Activated naive CD8-positive, alpha-beta T cell (primary cell): ENCODE results near the gene GCNA.
"Not testable (repeated sequence)": the region's sequence is repeated elsewhere in the genome, so short reads cannot be mapped to it uniquely, and the experiment has no call there.

ENCODE experiments used
- H3K27ac Mint-ChIP-seq: one replicate; pipeline ENCODE4 v1.8.0; 2021; ENCODE audit warnings: mixed read lengths
- H3K27me3 Mint-ChIP-seq: one replicate; pipeline ENCODE4 v1.8.0; 2021; ENCODE audit warnings: mixed read lengths
- H3K36me3 Mint-ChIP-seq: one replicate; pipeline ENCODE4 v1.8.0; 2021; ENCODE audit warnings: mixed read lengths
- H3K4me1 Mint-ChIP-seq: one replicate; pipeline ENCODE4 v1.8.0; 2021; ENCODE audit warnings: low read depth, mixed read lengths
- H3K4me3 Mint-ChIP-seq: one replicate; pipeline ENCODE4 v1.8.0; 2021; ENCODE audit warnings: mild to moderate bottlenecking, mixed read lengths
- H3K9me3 Mint-ChIP-seq: one replicate; pipeline ENCODE4 v1.8.0; 2021; ENCODE audit warnings: low read depth, mixed read lengths

The GCNA gene

DNA sequence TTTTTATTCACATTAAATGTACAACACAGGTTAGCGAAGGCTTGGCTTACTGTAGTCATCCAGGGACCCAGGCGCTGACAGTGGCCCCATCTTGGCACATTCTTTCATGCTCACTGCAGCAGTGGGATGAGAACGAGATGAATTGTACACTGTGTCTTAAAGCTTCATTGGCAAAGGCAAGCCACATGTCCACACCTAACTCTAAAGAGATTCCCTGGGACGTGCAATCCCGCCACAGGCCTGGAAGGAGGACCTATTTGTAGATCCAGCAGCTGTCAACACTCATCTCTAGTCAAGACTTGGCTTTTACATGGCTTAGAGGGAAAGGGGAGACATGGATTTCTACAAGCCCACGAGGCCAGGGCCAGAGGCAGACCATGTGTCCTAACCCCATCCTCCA, 56.1 kb downstream of the GCNA start:
- no peak overlapping the region for H3K4me3 Mint-ChIP-seq
- no peak overlapping the region for H3K27ac Mint-ChIP-seq
- H3K4me1 Mint-ChIP-seq = peaks cover 19% of the 10 kb centered on the region
- H3K27me3 Mint-ChIP-seq = no peaks in the 10 kb centered on the region
- H3K36me3 Mint-ChIP-seq = no peaks in the 10 kb centered on the region
- H3K9me3 Mint-ChIP-seq = no peaks in the 10 kb centered on the region

DNA sequence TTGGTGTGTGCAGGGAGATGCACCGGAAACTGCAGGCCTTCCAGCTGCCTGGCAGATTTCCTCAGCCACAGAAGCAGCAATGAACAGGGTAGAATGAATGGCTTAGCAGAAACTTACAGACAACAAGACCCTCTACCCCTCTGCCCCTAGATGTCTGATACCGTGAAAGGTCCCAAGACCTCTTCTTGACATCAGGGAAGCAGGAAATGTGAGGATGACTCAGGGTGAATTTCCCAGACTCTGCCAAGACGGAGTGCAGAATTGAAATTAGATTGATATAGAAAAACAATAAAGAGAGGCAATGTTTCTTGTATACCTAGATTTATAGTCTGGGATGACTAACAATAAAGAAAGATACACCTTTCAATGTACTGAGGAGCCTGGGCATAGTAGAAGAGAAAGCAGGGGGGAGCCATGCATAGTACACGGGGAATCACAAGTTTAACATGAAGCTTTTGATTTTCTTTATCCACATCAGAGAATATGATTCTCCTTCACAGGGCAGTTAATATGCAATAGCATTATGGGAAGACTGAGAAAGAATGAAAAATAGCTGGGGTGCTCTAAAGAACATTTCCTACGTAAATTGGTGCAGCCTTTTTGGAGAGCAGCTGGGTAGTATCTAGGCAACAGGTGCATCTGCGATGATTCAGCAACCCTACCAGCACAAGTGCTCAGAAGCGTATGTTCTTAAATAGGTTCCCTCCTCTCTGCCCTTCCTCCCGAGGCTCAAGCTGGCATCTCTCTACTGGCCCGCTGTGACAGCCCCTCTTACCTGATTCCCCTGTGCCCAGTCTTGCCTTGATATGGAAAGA, 58.4 kb downstream of the GCNA start:
- Mint-ChIP-seq H3K36me3 (no peaks in the 10 kb centered on the region), H3K27ac (peak overlapping the region; percentile 91), H3K9me3 (no peaks in the 10 kb centered on the region), H3K27me3 (no peaks in the 10 kb centered on the region), H3K4me1 (peaks cover 18% of the 10 kb centered on the region), H3K4me3 (peak overlapping the region; percentile 12)

DNA sequence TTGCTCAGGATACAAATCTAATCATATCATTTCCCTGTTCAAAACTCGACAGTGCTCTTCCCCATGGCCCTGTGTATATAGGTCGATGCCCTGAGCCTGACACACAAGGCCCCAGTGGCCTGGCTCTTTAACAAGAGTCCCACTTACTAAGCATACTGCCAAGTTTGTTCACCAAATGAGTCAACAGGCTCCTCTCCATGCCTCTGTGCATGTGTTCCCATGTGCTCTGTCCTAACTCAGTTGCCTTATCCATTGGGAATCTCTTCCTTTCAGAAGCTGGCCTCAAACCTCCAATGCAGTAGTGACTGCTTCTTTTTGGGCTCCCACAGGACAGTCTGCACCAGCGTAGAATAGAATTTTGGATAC, 59.0 kb downstream of the GCNA start:
- H3K27ac Mint-ChIP-seq = peak overlapping the region; percentile 91
- no peaks in the 10 kb centered on the region for H3K36me3 Mint-ChIP-seq
- no peak overlapping the region for H3K4me3 Mint-ChIP-seq
- no peaks in the 10 kb centered on the region for H3K9me3 Mint-ChIP-seq
- H3K4me1 Mint-ChIP-seq = peaks cover 18% of the 10 kb centered on the region
- H3K27me3 Mint-ChIP-seq = no peaks in the 10 kb centered on the region

DNA sequence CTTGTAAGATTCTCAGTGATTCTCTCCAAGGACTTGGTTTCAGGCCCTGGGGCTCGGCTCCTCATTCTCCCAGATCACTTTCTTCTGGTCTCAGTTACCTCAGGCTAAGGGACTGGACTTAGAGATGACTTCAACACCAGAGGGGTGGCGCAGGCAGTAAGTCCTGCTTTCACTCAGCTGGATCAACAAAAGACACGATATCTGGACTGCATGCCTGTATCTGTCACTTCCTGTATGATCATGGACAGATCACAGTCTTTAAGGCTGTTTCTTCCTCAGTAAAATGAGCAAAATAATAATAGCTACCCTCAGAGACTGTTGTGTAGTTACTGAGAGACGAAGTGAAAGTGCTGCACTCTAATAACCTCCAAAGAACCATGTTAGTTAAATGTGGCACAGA, 59.6 kb downstream of the GCNA start:
- Mint-ChIP-seq H3K9me3 (no peaks in the 10 kb centered on the region), H3K27ac (no peak overlapping the region), H3K27me3 (no peaks in the 10 kb centered on the region), H3K4me1 (peaks cover 18% of the 10 kb centered on the region), H3K36me3 (no peaks in the 10 kb centered on the region), H3K4me3 (no peak overlapping the region)

DNA sequence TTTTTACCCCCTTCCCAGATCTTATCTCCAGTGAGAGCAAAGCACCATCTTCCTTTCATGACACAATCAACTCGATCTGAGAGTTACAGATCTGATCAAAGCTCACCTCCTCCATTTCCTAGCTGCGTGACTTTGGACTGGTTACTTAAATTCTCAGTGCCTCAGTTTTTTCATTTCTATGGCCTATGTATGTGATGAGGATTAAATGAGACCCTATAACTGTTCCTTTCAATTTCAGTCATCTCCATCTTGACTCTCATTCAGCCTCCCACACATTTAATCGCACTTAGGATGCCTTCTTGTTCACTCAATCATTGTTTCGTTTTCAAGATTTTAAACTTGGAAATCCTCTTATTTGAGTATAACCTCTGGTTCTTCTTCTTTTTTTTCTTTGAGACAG, 60.2 kb downstream of the GCNA start:
- Mint-ChIP-seq H3K9me3 (no peaks in the 10 kb centered on the region), H3K4me3 (no peak overlapping the region), H3K4me1 (peaks cover 18% of the 10 kb centered on the region), H3K36me3 (no peaks in the 10 kb centered on the region), H3K27me3 (no peaks in the 10 kb centered on the region), H3K27ac (no peak overlapping the region)

DNA sequence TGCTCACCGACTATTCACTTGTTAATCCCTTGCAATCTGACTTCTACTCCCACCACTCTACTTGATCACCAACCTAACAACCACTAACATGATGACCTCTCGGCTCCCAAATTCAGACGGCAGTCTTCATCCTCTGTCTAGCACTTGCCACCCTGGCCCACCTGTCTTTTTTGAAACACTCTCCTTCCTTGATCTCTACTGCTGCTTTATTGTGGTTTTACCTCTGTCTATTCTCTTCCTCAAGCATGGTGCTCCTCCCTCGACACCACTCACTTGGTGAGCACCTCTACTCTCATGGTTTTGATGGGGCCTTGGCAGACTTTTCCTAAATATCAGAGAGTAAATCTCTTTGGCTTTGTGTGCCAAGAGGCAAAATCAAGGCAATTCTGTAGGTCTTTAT, 61.8 kb downstream of the GCNA start:
- no peak overlapping the region for H3K27ac Mint-ChIP-seq
- no peaks in the 10 kb centered on the region for H3K9me3 Mint-ChIP-seq
- peaks cover 18% of the 10 kb centered on the region for H3K4me1 Mint-ChIP-seq
- no peaks in the 10 kb centered on the region for H3K27me3 Mint-ChIP-seq
- no peaks in the 10 kb centered on the region for H3K36me3 Mint-ChIP-seq
- no peak overlapping the region for H3K4me3 Mint-ChIP-seq

DNA sequence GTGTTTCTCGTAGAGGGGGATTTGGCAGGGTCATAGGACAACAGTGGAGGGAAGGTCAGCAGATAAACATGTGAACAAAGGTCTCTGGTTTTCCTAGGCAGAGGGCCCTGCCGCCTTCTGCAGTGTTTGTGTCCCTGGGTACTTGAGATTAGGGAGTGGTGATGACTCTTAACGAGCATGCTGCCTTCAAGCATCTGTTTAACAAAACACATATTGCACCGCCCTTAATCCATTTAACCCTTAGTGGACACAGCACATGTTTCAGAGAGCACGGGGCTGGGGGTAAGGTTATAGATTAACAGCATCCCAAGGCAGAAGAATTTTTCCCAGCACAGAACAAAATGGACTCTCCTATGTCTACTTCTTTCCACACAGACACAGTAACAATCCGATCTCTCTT, 66.2 kb downstream of the GCNA start:
- H3K27me3 Mint-ChIP-seq, H3K9me3 Mint-ChIP-seq, H3K27ac Mint-ChIP-seq, H3K4me1 Mint-ChIP-seq, H3K36me3 Mint-ChIP-seq, H3K4me3 Mint-ChIP-seq: not testable (repeated sequence)

DNA sequence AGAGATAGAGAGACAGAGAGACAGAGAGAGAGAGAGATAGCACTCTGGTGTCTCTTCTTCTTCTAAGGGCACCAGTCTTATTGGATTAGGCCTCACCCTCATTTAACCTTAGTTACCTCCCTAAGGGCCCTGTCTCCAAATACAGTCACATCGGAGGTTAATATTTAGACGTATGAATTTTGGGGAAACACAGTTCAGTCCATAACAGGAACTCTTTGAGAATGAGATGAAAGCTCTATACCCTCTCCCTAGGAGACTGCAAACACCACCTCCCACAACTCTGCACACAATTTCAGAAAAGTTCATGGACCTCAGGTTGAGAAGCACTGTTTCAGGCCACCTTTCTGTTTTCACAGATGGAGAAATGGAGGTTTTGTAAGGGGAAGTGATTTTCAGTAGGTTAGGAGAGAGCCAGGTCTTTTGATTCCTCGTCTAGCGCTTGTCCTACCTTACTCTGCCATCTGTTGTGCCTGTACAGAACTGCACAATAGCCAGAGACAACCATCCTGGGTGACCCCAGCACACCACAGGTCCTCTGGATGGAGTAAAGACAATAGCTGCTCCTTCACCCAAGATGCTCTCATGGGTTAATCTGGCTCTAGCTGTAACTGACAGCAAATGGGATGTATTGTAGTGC, 72.2 kb downstream of the GCNA start:
- Mint-ChIP-seq H3K9me3 (no peaks in the 10 kb centered on the region), H3K27ac (no peak overlapping the region), H3K36me3 (no peaks in the 10 kb centered on the region), H3K27me3 (no peaks in the 10 kb centered on the region), H3K4me1 (peaks cover 21% of the 10 kb centered on the region), H3K4me3 (no peak overlapping the region)

DNA sequence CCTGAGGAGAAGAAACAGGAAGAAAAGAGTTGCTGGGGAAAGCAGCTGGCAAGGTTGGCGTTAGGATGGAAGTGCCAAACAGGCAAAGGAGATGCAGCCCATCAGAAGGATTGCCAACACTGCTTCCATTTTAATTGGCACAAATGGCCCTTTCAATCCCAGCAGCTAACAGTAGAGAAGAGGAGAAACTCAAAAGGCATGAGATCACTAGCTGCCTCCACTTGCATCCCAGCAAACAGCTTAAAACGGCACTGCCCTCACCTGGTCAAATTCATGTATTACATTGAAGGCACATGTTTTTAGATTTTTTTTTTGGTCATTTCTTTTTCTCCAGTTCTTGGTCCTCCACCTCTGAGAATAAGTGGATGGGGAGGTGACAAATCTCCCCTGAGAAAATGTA, 74.2 kb downstream of the GCNA start:
- no peaks in the 10 kb centered on the region for H3K27me3 Mint-ChIP-seq
- H3K4me3 Mint-ChIP-seq = no peak overlapping the region
- H3K9me3 Mint-ChIP-seq = no peaks in the 10 kb centered on the region
- H3K4me1 Mint-ChIP-seq = peaks cover 24% of the 10 kb centered on the region
- no peak overlapping the region for H3K27ac Mint-ChIP-seq
- H3K36me3 Mint-ChIP-seq = no peaks in the 10 kb centered on the region

DNA sequence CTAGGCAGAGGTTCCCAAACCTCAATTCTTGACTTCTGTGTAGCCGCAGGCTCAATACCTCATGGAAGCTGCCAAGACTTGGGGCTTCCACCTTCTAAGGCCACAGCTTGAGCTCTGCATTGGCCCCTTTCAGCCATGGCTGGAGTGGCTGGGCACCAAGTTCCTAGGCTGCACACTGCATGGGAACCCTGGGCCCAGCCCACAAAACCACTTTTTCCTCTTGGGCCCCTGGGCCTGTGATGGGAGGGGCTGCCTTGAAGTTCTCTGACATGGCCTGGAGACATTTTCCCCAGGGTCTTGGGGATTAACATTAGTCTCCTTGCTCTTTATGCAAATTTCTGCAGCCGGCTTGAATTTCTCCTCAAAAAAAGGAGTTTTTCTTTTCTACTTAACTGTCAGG, 75.1 kb downstream of the GCNA start:
- Mint-ChIP-seq H3K36me3 (no peaks in the 10 kb centered on the region), H3K4me3 (no peak overlapping the region), H3K27me3 (no peaks in the 10 kb centered on the region), H3K9me3 (no peaks in the 10 kb centered on the region), H3K4me1 (peaks cover 24% of the 10 kb centered on the region), H3K27ac (no peak overlapping the region)

DNA sequence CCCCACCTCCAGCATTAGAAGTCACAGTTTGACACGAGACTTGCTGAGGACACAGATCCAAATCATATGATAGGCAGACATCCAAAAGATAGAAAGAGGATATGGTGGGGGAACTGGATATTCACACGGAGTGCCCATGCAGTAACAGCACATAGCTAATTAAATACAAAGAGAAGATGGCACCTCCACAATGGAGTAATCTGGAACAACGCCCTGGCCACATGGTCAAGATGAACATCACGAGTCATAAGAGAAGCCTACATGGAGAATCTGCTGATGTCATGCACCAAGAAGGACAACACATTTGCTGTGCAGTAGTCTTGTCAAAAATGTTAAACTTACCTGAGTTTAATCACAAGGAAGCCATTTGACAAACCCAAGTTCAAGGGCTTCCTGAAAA, 79.0 kb downstream of the GCNA start:
- Mint-ChIP-seq H3K9me3 (no peaks in the 10 kb centered on the region), H3K4me1 (peaks cover 6% of the 10 kb centered on the region), H3K36me3 (no peaks in the 10 kb centered on the region), H3K4me3 (no peak overlapping the region), H3K27ac (no peak overlapping the region), H3K27me3 (no peaks in the 10 kb centered on the region)

DNA sequence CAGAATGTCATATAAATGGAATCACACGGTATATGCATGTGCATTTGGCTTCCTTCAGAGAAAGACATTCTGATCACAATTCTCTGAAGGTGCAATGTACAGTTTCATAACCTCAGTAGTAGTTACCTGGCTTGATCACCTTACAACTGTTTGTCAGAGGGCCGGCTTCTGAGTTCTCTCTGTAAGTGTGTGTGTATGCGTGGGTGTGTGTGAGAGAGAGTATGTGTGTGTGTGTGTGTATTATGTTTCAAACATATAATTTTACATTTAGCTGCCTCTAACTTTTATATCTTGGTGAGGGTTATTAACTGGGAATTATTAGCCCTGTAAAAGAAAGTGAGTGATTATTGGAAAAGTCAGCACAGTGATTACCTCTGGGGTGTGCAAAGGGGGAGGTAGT, 81.1 kb downstream of the GCNA start:
- Mint-ChIP-seq H3K4me3 (no peak overlapping the region), H3K4me1 (peaks cover 18% of the 10 kb centered on the region), H3K9me3 (no peaks in the 10 kb centered on the region), H3K36me3 (no peaks in the 10 kb centered on the region), H3K27me3 (no peaks in the 10 kb centered on the region), H3K27ac (no peak overlapping the region)

DNA sequence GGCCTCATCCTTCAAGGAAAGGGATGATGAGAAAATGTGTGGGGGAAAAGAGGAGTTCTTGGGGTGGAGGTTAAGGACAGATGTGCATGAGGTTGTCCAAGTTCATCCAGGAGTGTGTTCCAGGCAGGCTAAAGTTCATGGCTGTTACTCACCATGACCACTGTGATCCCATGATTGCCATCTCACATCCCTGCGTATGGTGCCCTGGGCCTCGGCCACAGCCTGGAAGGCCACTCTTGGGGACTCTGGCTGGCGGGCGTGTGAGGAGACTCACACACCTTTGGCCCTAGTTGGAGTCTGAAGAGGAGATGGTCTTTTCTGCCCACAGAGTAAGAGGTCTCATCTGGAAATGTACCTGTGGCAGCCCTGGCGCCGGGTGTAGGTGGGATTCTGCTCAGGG, 81.7 kb downstream of the GCNA start:
- Mint-ChIP-seq H3K27me3 (no peaks in the 10 kb centered on the region), H3K9me3 (no peaks in the 10 kb centered on the region), H3K4me1 (peaks cover 18% of the 10 kb centered on the region), H3K27ac (no peak overlapping the region), H3K36me3 (no peaks in the 10 kb centered on the region), H3K4me3 (no peak overlapping the region)

DNA sequence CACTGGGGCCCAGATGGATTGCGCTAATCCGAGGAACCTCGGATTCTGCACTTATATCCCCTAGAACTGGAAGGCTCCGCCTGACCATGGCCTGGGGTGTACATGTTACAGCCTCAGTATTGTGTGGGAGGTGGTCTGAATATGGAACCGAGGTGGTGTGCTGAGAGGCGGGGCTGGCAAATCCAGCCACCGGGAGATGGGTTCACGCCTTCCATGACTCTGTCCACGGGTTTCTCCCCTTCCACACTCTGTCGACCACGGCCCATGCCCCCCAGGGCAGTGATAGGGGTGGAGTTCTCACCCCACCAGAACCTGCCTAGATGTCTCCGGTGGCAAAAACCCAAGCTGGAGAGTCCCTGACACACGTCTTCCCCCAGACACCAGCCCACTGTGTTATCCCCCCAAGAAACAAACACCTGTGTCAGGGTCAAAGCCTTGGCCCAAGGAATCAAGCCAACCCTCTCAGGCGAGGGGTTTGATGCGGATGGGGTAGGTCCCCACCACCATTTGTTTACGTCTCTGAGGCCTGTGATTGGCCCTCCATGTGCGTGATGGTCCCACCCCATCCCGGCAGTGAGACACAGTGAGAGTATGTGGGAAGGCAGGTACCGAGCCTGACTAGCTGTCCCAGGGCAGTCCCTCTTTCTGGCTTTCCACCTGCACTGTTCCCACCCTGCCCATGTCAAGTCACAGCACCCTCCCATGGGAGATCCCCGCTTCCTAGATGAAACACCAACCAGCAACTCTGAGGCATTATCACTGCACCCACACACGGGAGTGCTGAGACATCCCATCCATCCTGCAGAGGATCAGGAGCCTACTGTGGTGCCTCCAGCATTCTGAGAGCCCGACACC, 82.6 kb downstream of the GCNA start:
- no peaks in the 10 kb centered on the region for H3K27me3 Mint-ChIP-seq
- no peaks in the 10 kb centered on the region for H3K36me3 Mint-ChIP-seq
- no peak overlapping the region for H3K4me3 Mint-ChIP-seq
- H3K9me3 Mint-ChIP-seq = no peaks in the 10 kb centered on the region
- peaks cover 18% of the 10 kb centered on the region for H3K4me1 Mint-ChIP-seq
- no peak overlapping the region for H3K27ac Mint-ChIP-seq

DNA sequence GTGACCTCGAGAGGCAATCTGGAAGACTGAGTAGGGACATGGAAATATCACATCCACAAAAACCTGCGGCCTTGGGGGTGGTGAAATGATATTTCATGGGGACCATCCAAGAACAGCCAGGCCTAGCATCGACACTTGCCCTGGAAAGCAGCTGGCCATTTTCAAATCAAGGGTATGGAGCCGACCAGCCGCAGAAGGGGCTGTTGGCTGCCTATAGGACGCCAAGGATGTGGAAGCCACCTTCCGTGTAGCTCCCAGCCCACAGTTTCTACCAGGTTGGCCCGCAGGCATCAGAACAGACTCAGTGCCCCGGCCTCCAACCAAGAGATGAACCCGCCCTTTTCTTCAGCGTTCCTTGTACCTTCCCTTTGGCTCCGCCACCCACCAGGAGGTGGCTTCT, 83.7 kb downstream of the GCNA start:
- Mint-ChIP-seq H3K36me3 (no peaks in the 10 kb centered on the region), H3K4me1 (peaks cover 18% of the 10 kb centered on the region), H3K27ac (no peak overlapping the region)

More for the DNA sequence above, 83.7 kb downstream of the GCNA start:
- Mint-ChIP-seq H3K27me3 (no peaks in the 10 kb centered on the region), H3K4me3 (no peak overlapping the region), H3K9me3 (no peaks in the 10 kb centered on the region)
